Muscle of arm (tissue), 14 donors: Measurements from ENCODE around the gene MAU2. TPM values are rescaled to one million over a fixed set of nuclear protein-coding genes. Genes with fewer than 3 reads are reported as not detected.

Experiments used
- DNase-seq: peaks from one replicate; pipeline ENCODE4 v3.0.0-alpha.2; 2013
- long read RNA-seq, 11 donors: transcript quantifications; one replicate each; lab custom pipeline, GENCODE V29; 2026
- polyA plus RNA-seq, 12 donors: library from polyadenylated mRNA; unstranded; fragments of 120-200 nt; gene quantifications; one replicate each; pipeline ENCODE4 v1.2.1, GENCODE V29; 2013; ENCODE audit not compliant: insufficient read length in 12 of 12

Gene MAU2, protein sequence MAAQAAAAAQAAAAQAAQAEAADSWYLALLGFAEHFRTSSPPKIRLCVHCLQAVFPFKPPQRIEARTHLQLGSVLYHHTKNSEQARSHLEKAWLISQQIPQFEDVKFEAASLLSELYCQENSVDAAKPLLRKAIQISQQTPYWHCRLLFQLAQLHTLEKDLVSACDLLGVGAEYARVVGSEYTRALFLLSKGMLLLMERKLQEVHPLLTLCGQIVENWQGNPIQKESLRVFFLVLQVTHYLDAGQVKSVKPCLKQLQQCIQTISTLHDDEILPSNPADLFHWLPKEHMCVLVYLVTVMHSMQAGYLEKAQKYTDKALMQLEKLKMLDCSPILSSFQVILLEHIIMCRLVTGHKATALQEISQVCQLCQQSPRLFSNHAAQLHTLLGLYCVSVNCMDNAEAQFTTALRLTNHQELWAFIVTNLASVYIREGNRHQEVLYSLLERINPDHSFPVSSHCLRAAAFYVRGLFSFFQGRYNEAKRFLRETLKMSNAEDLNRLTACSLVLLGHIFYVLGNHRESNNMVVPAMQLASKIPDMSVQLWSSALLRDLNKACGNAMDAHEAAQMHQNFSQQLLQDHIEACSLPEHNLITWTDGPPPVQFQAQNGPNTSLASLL
- 100 to 1,000 TPM in 1 of 12 donors, 10 to 100 TPM in 11; 30.4 to 112 (median 47.5) TPM for polyA plus RNA-seq
- long read RNA-seq, donor 1, partial matches to known transcripts = 28 of 37 reads
- long read RNA-seq, donor 1, other reads (novel, unspliced or antisense) = 5 of 37 reads
- long read RNA-seq, donor 2, partial matches to known transcripts = 0 of 7 reads
- long read RNA-seq, donor 2, other reads (novel, unspliced or antisense) = 7 of 7 reads
- long read RNA-seq, donor 3, partial matches to known transcripts = 0 of 1 reads
- long read RNA-seq, donor 3, other reads (novel, unspliced or antisense) = 0 of 1 reads
- long read RNA-seq, donor 4, partial matches to known transcripts = 0 of 1 reads
- long read RNA-seq, donor 4, other reads (novel, unspliced or antisense) = 0 of 1 reads
- long read RNA-seq, donor 5, partial matches to known transcripts = 0 of 10 reads
- long read RNA-seq, donor 5, other reads (novel, unspliced or antisense) = 8 of 10 reads
- long read RNA-seq, donor 6, partial matches to known transcripts = 0 of 1 reads
- long read RNA-seq, donor 6, other reads (novel, unspliced or antisense) = 0 of 1 reads
- long read RNA-seq, donor 7, partial matches to known transcripts = 0 of 1 reads
- long read RNA-seq, donor 7, other reads (novel, unspliced or antisense) = 0 of 1 reads
- long read RNA-seq, donor 8, partial matches to known transcripts = 0 of 13 reads
- long read RNA-seq, donor 8, other reads (novel, unspliced or antisense) = 11 of 13 reads
- long read RNA-seq, donor 9 = 0 reads
- long read RNA-seq, donor 10, partial matches to known transcripts = 0 of 1 reads
- long read RNA-seq, donor 10, other reads (novel, unspliced or antisense) = 0 of 1 reads
- long read RNA-seq, donor 11, partial matches to known transcripts = 0 of 1 reads
- long read RNA-seq, donor 11, other reads (novel, unspliced or antisense) = 0 of 1 reads

GRCh38 chr19:19320361-19321140 lies at the start of gene MAU2, which contains the start of gene SUGP1:
Gene MAU2 (plus strand): TSS chr19:19320829. CDS start chr19:19320860, 31 bp downstream.
Gene SUGP1 (minus strand): TSS chr19:19320509. CDS start chr19:19320496, 13 bp downstream.
- peak; percentile 91 for DNase-seq

DNA sequence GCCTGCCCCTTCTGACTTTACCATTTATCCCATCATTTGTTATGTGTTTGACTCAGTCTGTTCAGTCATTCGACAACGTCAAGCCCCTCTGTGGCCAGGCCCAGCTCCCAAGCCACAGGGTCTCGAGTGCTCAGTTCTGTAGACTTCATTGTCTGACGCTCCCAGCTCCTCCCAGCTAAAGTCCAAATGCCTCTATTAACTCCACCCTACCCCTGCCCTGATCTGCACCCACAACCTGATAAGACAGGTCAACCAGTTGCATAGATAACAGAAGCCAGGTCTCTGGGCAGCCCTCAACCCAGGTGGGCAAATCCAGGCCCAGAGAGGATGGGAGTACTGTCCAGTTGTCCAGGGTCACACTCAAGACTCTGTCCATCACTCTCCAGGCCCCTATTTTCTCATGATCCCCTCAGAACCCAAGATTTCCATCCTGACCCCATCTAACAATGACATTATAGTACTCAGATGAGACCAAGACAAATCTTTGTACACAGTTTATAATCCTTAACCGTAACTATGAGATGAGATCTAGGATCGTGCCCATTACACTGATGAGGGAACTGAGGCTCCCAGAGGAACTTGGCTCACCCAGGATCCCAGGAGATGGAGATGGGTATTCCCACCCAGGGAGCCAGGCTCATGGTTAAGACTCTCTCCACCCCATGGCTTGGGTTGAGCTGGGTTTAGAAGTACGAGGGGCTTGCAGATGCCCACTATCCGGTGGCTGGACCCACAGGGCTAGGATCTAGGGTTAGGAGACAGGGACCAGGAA lies 48.6 kb upstream of the MAU2 start:
- no peak for DNase-seq

GRCh38 chr19:19274146-19274545 lies 46.5 kb upstream of the MAU2 start:
- DNase-seq = no peak

DNA sequence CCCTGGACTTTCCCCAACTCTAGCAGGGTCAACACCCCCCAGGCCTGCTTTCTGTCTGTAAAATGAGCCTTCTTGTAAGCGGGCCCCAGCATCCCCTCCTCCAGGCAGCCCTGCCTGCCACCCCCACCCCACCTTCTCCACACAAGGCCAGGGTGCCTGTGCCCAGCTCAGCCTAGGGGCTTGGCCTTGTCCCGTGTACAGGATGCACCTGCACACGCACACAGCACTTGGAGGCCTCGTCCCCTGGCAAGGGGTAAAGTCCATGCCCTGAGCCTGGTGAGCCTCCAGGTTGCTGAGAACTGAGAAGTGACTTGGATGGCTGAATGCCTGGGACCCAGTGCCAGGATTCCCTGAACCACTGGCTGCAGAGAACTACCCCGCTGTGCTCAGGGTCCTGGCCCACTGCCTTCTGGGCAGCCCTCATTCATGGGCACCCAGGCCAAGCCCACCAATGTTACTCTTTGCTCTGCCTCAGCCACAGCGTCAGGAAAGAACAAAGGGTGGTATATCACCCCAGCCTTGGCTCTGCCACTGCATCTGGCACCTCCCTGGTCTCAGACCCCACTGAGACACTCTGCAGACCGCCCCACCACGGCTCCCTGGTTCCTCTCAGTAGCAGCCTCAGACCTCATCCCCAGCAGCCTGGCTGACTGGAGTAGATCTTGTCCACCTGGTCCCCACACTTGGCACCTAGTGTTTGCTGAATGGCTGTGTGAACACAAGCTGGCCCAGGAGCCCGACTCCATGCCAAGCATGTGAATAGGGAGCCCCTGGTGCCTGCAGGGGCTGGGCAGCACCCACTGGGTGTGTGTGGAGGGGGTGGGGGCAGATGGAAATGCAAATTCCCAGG lies 45.7 kb upstream of the MAU2 start:
- DNase-seq = no peak

DNA sequence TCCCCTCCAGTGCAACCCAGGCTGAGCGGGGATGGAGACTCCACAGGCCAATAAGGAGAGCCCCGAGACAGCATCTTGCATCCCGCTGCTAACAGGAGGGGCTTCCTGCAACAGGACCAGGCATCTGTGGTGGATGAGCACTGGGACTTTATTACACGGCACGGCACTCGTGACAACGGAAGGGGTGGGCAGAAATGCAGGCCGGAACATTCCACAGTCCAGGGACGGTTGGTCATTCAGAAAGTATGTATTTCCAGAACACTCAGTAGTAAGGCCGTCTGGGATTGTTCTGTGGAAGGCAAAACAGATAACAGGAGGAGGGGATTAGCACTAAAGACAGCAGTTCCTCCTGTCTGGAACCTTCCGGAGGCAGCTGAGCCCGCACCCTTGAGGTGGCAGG lies 44.2 kb upstream of the MAU2 start:
- no peak for DNase-seq

- DNase-seq = no peak
Measured at GRCh38 chr19:19276851-19277250, 43.8 kb upstream of the MAU2 start.

DNA sequence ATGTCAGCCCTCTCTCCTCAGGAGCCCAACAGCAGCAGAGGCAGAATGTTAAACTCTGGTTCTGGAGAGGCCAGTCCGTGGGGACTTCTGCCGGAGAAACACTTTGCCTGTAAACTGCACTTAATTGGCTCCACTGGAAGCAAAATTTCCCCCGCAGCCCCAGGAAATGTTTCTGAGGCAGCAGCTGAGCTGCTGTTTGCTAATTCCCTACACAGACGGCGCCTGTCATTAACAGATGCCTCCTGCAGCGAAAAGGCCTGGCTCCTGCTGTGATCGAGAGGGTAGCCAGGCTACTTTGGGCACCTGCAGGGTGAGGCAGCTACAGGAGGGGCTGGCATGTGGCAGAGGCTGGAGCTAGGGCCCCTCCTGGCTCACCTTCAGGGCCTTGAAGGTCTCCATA lies 42.3 kb upstream of the MAU2 start:
- DNase-seq = no peak

DNA sequence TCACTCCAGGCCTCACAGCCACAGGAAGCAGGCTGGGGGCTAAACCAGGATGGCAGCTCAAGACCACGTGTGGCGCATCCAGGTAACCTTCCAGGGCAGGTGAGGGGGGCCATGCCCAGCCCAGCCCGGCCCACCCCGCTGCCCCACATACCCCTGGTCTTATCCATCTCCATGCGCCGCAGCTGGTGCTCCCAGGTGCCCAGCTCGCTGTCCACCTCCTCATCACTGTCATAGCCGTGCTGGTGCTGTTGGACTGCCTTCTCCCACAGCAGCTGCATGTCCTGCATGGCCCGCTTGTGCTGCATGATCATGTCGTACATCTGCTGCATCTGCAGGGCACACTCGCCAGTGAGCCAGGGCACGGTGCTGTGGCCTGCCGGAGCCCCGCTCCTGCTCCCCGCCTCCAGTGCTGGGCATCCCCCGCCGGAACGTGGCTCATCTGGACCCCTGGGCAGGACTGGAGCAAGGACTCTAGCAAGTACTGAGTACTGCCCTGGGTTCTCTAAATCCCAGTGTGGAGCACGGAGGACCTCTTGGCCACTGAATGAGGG lies 41.5 kb upstream of the MAU2 start:
- no peak for DNase-seq

DNA sequence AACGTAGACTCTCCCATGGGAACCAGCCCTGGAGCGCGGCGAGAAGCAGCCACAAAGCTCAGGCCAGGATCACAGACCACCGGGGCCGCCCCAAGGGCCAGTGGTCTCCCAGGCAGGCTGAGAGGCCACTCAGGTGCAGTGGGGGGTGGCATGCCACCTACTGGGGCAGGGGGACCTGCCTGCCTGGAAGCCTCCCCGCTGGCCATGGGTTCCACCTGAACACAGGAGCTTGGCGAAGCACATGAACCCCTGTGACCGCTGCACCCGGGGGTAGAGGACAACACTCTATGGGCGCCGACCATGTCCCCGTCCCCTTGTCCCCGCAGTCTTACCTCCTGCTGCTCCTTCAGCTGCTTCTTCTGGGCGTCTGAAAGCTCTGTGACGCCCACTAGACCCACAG lies 40.8 kb upstream of the MAU2 start:
- no peak for DNase-seq

DNA sequence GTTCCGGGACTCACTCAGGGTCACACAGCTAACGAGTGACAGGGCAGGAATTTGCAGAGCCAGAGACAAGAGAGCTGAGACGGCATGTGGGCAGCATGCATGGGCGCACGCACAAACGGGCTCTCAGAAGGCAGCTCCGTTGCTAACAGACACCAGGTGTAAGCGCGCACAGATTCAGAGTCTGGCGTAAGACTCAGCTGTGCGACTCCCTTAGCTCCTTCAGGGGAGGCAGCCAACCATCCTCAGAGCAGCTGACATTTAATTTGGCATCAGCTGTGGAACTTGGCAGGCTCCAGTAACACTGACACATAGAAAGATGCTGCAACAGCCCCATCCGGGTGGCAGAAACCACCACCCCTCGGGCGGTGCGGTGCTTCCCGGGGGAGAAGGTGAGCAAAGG lies 40.1 kb upstream of the MAU2 start:
- no peak for DNase-seq

DNA sequence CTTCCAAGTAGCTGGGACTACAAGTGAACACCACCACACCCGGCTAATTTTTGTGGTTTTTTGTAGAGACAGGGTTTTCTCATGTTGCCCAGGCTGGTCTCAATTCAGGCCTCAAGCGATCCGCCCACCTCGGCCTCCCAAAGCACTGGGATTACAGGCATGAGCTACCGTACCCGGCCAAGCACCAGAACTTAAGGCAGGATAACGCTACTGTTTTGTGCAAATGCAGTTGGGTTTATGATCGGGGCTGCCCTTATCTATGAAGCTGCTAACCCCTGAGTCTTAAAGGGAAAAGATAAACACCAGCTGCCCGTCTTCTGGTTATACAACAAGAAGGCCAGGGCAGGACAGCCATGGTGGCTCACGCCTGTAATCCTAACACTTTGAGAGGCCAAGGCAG lies 34.9 kb upstream of the MAU2 start:
- DNase-seq = no peak

DNA sequence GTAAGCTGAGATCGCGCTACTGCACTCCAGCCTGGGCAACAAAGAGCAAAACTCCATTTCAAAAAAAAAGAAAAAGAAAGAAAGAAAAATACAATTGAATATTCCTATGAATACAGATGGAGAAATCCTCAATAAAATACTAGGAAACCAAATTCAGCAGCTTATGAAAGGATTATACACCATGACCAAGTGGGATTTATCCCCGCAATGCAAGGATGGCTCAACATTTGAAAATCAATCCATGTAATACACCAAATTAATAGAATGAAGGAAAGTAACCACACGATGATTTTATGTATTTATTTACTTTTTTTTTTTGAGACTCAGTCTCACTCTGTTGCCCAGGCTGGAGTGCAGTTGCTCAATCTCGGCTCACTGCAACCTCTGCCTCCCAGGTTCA lies 28.0 kb upstream of the MAU2 start:
- DNase-seq = no peak

DNA sequence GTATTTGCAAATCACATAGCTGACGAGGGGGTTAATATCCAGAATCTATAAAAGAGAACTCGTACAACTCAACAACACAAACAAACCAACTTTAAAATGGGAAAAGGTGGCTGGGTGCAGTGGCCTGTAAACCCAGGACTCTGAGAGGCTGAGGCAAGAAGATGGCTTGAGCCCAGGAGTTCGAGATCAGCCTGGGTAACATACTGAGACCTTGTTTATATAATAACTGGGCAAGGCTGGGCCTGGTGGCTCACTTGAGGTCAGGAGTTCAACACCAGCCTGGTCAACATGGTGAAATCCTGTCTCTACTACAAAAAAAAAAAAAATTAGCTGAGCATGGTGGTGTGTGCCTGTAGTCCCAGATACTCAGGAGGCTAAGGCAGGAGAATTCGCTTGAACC lies 25.7 kb upstream of the MAU2 start:
- no peak for DNase-seq

DNA sequence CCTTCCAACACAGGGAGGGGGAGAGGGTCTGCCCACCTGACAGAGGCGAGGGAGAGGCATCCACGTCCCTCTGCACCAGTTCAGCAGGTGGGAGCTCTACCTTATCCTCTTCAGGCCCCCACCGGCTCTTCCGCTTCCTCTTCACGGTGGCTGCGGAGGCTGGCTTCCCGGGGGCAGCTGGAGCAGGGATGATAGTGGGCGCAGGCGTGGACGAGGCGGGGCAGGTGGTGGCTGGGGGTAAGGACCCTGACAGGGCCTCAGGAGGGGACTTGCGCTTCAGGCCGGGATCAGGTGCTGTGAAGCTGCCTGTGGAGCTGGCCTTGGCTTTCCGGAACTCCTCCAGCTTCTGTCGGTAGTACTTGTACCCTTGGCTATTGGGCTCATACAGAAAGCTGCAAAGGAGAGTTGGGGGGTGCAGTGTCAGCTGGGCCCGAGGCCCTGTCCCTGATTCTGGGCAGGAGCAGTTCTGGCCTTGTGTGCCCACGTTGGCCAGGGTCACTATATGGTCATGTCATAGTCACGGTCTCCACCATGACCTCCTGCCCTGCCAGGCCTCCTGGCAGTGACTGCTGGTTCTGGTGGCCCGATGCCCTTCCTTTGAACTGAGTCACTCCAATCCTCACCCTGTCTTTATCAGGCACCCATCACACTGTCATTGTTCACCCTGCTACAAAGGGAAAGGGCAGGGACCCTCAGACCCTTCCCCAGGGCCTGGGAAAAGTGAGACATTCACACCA lies 23.5 kb upstream of the MAU2 start:
- no peak for DNase-seq

DNA sequence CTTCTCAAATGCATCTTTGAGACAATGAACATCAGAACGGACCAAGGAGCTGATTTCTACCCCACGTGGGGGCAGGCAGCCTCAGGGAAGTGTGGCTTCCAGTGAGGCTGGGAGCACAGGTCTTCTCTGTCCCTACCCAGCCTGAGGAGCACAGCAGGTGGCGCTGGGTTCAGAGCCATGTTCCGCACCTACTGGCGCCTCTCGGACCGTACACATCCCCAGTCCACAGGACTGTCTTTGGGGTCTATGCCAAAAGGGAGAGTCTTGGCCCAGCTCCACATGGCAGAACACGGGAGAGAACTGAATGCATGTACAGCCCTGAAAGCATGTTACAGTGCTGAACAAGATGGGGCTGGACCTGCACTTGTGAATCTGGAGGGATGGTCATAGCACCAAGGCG lies 22.9 kb upstream of the MAU2 start:
- no peak for DNase-seq

DNA sequence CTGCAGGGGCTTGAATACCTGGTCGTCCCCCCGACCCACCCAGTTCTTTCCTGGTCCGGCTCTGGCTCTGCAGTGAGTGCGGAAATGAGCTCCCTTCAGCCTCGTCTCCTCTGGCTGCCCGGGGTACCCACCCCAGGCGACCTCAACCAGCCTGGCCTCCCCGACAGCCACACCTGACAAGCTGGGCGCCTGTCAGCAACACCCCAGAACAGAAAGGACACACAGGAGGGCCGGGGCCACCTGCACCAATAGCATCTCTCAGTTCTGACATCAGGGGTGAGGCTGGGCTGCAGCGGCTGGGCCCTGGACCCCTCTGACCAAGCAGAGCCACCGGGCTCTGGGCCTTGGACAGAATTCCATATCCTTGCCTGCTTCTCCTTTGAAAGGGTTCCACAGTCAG lies 20.0 kb upstream of the MAU2 start:
- no peak for DNase-seq

DNA sequence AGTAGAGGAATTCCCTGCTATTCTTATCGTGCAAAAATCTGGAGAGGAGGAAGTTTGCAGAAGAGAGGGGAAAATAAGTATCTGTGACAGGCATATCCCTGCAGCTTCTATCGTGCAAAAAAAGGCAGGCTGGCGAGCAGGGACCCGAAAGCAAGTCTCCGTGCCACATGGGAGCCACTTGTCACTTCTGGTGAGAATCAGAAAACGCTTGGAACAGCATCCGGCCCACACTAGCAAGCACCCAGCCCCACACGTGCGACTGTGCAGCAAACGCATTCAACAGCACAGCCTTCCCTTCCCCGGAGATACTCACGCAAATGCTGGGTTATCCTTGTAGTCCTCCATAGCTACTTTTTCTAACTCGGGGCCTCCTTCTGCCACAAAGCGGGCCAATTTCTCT lies 17.2 kb upstream of the MAU2 start:
- no peak for DNase-seq
